HEK293 (cell line): ENCODE results near the gene IPO11.

Experiments
- ZFP69B ChIP-seq: fragments of 450-650 bp; formaldehyde crosslinking; IDR thresholded peaks from 2 replicates; pipeline ENCODE4 v1.5.1; 2016; ENCODE audit warnings: missing biosample characterization, missing genetic modification characterization
- TF ChIP-seq, protein P1 (sequence below): fragments of 450-650 bp; formaldehyde crosslinking; IDR thresholded peaks from 2 replicates; pipeline ENCODE4 v1.5.1; 2016; ENCODE audit warnings: missing biosample characterization, missing genetic modification characterization
- TF ChIP-seq, protein P2 (sequence below): fragments of 450-650 bp; formaldehyde crosslinking; IDR thresholded peaks from 2 replicates; pipeline ENCODE4 v1.5.1; 2016; ENCODE audit warnings: missing biosample characterization, missing genetic modification characterization

DNA sequence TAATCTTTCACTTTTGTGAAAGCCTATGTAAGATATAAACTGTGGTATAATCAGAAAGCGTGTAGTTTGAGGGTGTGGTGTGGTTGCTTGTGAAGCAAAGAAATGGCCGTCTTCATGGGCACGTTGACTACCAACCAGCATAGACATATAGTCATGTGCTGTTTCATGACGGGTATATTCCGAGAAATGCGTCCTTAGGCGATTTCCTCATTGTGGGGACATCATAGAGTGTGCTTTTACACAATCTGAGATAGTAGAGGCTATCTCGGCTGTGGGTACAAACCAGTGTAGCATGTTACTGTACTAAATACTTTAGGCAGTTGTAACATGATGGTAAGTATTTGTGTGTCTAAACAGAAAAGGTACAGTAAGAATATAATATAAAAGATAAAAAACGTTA is 86.4 kb downstream of the IPO11 start:
- TF ChIP-seq, protein P1, sequence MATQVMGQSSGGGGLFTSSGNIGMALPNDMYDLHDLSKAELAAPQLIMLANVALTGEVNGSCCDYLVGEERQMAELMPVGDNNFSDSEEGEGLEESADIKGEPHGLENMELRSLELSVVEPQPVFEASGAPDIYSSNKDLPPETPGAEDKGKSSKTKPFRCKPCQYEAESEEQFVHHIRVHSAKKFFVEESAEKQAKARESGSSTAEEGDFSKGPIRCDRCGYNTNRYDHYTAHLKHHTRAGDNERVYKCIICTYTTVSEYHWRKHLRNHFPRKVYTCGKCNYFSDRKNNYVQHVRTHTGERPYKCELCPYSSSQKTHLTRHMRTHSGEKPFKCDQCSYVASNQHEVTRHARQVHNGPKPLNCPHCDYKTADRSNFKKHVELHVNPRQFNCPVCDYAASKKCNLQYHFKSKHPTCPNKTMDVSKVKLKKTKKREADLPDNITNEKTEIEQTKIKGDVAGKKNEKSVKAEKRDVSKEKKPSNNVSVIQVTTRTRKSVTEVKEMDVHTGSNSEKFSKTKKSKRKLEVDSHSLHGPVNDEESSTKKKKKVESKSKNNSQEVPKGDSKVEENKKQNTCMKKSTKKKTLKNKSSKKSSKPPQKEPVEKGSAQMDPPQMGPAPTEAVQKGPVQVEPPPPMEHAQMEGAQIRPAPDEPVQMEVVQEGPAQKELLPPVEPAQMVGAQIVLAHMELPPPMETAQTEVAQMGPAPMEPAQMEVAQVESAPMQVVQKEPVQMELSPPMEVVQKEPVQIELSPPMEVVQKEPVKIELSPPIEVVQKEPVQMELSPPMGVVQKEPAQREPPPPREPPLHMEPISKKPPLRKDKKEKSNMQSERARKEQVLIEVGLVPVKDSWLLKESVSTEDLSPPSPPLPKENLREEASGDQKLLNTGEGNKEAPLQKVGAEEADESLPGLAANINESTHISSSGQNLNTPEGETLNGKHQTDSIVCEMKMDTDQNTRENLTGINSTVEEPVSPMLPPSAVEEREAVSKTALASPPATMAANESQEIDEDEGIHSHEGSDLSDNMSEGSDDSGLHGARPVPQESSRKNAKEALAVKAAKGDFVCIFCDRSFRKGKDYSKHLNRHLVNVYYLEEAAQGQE (tag by site-specific recombination), result no peak
- TF ChIP-seq, protein P2, sequence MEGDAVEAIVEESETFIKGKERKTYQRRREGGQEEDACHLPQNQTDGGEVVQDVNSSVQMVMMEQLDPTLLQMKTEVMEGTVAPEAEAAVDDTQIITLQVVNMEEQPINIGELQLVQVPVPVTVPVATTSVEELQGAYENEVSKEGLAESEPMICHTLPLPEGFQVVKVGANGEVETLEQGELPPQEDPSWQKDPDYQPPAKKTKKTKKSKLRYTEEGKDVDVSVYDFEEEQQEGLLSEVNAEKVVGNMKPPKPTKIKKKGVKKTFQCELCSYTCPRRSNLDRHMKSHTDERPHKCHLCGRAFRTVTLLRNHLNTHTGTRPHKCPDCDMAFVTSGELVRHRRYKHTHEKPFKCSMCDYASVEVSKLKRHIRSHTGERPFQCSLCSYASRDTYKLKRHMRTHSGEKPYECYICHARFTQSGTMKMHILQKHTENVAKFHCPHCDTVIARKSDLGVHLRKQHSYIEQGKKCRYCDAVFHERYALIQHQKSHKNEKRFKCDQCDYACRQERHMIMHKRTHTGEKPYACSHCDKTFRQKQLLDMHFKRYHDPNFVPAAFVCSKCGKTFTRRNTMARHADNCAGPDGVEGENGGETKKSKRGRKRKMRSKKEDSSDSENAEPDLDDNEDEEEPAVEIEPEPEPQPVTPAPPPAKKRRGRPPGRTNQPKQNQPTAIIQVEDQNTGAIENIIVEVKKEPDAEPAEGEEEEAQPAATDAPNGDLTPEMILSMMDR, result no peak
- no peak for TF ChIP-seq ZFP69B (tag by site-specific recombination)
